ENCODE data around the gene KCNAB1. TPM values are rescaled to one million over a fixed set of nuclear protein-coding genes. Genes with fewer than 3 reads are reported as not detected.

The KCNAB1 gene
- total RNA-seq, 1 experiment from 2014 or later: 1.0 TPM

DNA sequence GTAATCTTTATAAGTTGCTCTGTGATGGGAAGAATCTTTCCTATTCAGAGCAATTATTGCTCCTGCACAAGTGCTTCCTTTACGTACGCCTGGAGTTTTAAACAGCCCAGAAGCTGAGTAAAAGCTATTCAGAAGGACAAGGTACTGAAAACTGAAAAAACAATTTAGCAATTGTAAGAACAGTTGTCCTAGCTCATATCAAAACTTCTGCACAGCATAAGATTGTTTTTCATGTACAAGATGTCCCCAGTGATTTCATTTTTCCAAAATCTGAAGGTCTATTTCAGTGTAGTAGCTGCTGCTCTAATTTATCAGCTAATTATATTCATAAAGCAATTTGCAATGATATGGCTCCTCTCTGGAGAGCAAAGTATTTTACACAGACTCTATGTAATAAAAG lies 23.7 kb downstream of the KCNAB1 start:
- Mint-ChIP-seq H3K9me3 (no peaks in the 10 kb centered on the region), H3K4me3 (no peak overlapping the region), H3K27me3 (ENCODE audit: low read depth) (no peaks in the 10 kb centered on the region), H3K4me1 (no peaks in the 10 kb centered on the region), H3K27ac (no peak overlapping the region), H3K36me3 (no peaks in the 10 kb centered on the region)
- ATAC-seq: no peak
- POLR2A ChIA-PET: interaction anchor here (0.6 kb wide), 1 partner anchor 1210 kb away, joined by 4 read pairs; no protein-coding TSS in a partner anchor
- TF ChIP-seq, protein P1, sequence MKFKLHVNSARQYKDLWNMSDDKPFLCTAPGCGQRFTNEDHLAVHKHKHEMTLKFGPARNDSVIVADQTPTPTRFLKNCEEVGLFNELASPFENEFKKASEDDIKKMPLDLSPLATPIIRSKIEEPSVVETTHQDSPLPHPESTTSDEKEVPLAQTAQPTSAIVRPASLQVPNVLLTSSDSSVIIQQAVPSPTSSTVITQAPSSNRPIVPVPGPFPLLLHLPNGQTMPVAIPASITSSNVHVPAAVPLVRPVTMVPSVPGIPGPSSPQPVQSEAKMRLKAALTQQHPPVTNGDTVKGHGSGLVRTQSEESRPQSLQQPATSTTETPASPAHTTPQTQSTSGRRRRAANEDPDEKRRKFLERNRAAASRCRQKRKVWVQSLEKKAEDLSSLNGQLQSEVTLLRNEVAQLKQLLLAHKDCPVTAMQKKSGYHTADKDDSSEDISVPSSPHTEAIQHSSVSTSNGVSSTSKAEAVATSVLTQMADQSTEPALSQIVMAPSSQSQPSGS (CRISPR knock-in tag; IDR thresholded peaks at IDR 0.05; ENCODE audit: borderline replicate concordance, low read depth): no peak
- TF ChIP-seq, protein P2, sequence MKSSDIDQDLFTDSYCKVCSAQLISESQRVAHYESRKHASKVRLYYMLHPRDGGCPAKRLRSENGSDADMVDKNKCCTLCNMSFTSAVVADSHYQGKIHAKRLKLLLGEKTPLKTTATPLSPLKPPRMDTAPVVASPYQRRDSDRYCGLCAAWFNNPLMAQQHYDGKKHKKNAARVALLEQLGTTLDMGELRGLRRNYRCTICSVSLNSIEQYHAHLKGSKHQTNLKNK (CRISPR knock-in tag; IDR thresholded peaks at IDR 0.05): no peak
- TF ChIP-seq, protein P3, sequence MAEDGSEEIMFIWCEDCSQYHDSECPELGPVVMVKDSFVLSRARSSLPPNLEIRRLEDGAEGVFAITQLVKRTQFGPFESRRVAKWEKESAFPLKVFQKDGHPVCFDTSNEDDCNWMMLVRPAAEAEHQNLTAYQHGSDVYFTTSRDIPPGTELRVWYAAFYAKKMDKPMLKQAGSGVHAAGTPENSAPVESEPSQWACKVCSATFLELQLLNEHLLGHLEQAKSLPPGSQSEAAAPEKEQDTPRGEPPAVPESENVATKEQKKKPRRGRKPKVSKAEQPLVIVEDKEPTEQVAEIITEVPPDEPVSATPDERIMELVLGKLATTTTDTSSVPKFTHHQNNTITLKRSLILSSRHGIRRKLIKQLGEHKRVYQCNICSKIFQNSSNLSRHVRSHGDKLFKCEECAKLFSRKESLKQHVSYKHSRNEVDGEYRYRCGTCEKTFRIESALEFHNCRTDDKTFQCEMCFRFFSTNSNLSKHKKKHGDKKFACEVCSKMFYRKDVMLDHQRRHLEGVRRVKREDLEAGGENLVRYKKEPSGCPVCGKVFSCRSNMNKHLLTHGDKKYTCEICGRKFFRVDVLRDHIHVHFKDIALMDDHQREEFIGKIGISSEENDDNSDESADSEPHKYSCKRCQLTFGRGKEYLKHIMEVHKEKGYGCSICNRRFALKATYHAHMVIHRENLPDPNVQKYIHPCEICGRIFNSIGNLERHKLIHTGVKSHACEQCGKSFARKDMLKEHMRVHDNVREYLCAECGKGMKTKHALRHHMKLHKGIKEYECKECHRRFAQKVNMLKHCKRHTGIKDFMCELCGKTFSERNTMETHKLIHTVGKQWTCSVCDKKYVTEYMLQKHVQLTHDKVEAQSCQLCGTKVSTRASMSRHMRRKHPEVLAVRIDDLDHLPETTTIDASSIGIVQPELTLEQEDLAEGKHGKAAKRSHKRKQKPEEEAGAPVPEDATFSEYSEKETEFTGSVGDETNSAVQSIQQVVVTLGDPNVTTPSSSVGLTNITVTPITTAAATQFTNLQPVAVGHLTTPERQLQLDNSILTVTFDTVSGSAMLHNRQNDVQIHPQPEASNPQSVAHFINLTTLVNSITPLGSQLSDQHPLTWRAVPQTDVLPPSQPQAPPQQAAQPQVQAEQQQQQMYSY (CRISPR knock-in tag; IDR thresholded peaks at IDR 0.05): no peak
- TF ChIP-seq, protein P4, sequence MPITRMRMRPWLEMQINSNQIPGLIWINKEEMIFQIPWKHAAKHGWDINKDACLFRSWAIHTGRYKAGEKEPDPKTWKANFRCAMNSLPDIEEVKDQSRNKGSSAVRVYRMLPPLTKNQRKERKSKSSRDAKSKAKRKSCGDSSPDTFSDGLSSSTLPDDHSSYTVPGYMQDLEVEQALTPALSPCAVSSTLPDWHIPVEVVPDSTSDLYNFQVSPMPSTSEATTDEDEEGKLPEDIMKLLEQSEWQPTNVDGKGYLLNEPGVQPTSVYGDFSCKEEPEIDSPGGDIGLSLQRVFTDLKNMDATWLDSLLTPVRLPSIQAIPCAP (CRISPR knock-in tag; IDR thresholded peaks at IDR 0.05): no peak
- TF ChIP-seq ZNF423 (CRISPR knock-in tag; IDR thresholded peaks at IDR 0.05): no peak
- DNase-seq (ENCODE audit: low spot score): no peak
- CTCF ChIA-PET: interaction anchor here (0.6 to 2.0 kb wide), 2 partner anchors 30 to 933 kb away, joined by 4 to 6 read pairs; no protein-coding TSS in a partner anchor

DNA sequence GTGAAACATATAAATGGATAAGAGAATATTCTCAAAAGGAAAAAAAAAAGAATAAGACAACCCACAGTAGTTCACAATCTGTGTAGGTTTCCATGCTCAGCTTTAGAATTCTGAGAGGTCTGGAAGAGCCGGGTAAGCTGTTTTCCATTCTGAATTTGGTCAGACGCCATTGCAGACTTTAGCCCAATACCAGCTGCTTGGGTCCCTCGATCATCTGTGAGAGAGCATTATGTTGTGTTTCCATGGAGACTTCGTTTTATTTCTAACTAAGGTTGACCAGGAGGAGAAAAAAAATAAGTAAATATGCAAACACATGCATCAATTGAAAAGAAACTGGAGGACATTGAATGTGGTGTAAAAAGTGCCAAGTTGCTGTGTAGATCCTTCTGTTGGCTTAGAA lies 25.5 kb downstream of the KCNAB1 start:
- no peak overlapping the region for H3K4me3 Mint-ChIP-seq
- H3K27ac Mint-ChIP-seq: no peak overlapping the region
- H3K4me1 Mint-ChIP-seq: peaks cover 4% of the 10 kb centered on the region
- H3K9me3 Mint-ChIP-seq: no peaks in the 10 kb centered on the region
- ATAC-seq (no peak), DNase-seq (ENCODE audit: low spot score) (no peak)
- no peaks in the 10 kb centered on the region for H3K36me3 Mint-ChIP-seq
- H3K27me3 Mint-ChIP-seq (ENCODE audit: low read depth): no peaks in the 10 kb centered on the region
- TF ChIP-seq GTF2I (CRISPR knock-in tag; conservative IDR thresholded peaks at IDR 0.05): no peak
- no peak for TF ChIP-seq KAT7 (CRISPR knock-in tag; IDR thresholded peaks at IDR 0.05; ENCODE audit: borderline replicate concordance)
- no peak for TF ChIP-seq MXD4 (CRISPR knock-in tag; IDR thresholded peaks at IDR 0.05; ENCODE audit: borderline replicate concordance)
- TF ChIP-seq, protein P5, sequence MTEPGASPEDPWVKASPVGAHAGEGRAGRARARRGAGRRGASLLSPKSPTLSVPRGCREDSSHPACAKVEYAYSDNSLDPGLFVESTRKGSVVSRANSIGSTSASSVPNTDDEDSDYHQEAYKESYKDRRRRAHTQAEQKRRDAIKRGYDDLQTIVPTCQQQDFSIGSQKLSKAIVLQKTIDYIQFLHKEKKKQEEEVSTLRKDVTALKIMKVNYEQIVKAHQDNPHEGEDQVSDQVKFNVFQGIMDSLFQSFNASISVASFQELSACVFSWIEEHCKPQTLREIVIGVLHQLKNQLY (CRISPR knock-in tag; IDR thresholded peaks at IDR 0.05): no peak
- TF ChIP-seq, protein P6, sequence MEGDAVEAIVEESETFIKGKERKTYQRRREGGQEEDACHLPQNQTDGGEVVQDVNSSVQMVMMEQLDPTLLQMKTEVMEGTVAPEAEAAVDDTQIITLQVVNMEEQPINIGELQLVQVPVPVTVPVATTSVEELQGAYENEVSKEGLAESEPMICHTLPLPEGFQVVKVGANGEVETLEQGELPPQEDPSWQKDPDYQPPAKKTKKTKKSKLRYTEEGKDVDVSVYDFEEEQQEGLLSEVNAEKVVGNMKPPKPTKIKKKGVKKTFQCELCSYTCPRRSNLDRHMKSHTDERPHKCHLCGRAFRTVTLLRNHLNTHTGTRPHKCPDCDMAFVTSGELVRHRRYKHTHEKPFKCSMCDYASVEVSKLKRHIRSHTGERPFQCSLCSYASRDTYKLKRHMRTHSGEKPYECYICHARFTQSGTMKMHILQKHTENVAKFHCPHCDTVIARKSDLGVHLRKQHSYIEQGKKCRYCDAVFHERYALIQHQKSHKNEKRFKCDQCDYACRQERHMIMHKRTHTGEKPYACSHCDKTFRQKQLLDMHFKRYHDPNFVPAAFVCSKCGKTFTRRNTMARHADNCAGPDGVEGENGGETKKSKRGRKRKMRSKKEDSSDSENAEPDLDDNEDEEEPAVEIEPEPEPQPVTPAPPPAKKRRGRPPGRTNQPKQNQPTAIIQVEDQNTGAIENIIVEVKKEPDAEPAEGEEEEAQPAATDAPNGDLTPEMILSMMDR (IDR thresholded peaks at IDR 0.05): no peak
- TF ChIP-seq, protein P7, sequence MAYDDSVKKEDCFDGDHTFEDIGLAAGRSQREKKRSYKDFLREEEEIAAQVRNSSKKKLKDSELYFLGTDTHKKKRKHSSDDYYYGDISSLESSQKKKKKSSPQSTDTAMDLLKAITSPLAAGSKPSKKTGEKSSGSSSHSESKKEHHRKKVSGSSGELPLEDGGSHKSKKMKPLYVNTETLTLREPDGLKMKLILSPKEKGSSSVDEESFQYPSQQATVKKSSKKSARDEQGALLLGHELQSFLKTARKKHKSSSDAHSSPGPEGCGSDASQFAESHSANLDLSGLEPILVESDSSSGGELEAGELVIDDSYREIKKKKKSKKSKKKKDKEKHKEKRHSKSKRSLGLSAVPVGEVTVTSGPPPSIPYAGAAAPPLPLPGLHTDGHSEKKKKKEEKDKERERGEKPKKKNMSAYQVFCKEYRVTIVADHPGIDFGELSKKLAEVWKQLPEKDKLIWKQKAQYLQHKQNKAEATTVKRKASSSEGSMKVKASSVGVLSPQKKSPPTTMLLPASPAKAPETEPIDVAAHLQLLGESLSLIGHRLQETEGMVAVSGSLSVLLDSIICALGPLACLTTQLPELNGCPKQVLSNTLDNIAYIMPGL (CRISPR knock-in tag; IDR thresholded peaks at IDR 0.05): no peak
- no peak for TF ChIP-seq TEAD1 (CRISPR knock-in tag; IDR thresholded peaks at IDR 0.05)
- no peak for TF ChIP-seq ZNF232 (CRISPR knock-in tag; IDR thresholded peaks at IDR 0.05)
- TF ChIP-seq CBFB (CRISPR knock-in tag; IDR thresholded peaks at IDR 0.05; ENCODE audit: low read depth): no peak
- ChIA-PET CTCF (interaction anchor here (0.5 to 1.6 kb wide), 4 partner anchors 102 to 1019 kb away, joined by 3 to 4 read pairs (median 4); no protein-coding TSS in a partner anchor), POLR2A (interaction anchor here (0.8 kb wide), 1 partner anchor 262 kb away, joined by 3 read pairs; no protein-coding TSS in a partner anchor)

All from WTC11 (cell line).